GM21825 (cell line): Measurements from ENCODE around the gene ACTG1.

Experiments used
- ATAC-seq: cut with Tn5 transposase; IDR thresholded peaks from one replicate; pipeline ENCODE4 v1.9.1; 2021; ENCODE audit warnings: mild to moderate bottlenecking, moderate library complexity; ENCODE audit not compliant: unreplicated experiment

ACTG1 gene

GRCh38 chr17:81468111-81468769 is 44.4 kb downstream of the ACTG1 start:
- ATAC-seq: no peak

GRCh38 chr17:81466564-81467472 is 45.8 kb downstream of the ACTG1 start:
- no peak for ATAC-seq

GRCh38 chr17:81465910-81466309 is 46.7 kb downstream of the ACTG1 start:
- ATAC-seq: no peak

GRCh38 chr17:81464586-81464985 is 48.0 kb downstream of the ACTG1 start:
- ATAC-seq: no peak

- no peak for ATAC-seq
Measured at GRCh38 chr17:81463506-81463905, 49.1 kb downstream of the ACTG1 start.

- ATAC-seq: no peak
Measured at GRCh38 chr17:81462506-81463125, 50.0 kb downstream of the ACTG1 start.

GRCh38 chr17:81461607-81462500 is 50.7 kb downstream of the ACTG1 start:
- no peak for ATAC-seq

GRCh38 chr17:81460856-81461460 is 51.6 kb downstream of the ACTG1 start:
- ATAC-seq: no peak
